Measurements from ENCODE around the gene GLCE.

The GLCE gene

GRCh38 chr15:69234676-69235075 lies 74.2 kb downstream of the GLCE start:
- H2AFZ ChIP-seq (ENCODE audit: low read length), result no peak overlapping the region
- no peaks in the 10 kb centered on the region for H3K36me3 ChIP-seq (replicated peaks in 1 of 2; ENCODE audit: control insufficient read depth in 2 of 2, insufficient read depth in 2 of 2, low read length in 2 of 2)
- H3K4me2 ChIP-seq (ENCODE audit: insufficient read depth, low read length, poor library complexity, severe bottlenecking), result no peak overlapping the region
- H3K27me3 ChIP-seq (ENCODE audit: control insufficient read depth in 3 of 3, insufficient read depth in 3 of 3, low read depth in 1 of 3, low read length in 3 of 3), result no peaks in the 10 kb centered on the region
- no peak overlapping the region for H3K27ac ChIP-seq (replicated peaks; ENCODE audit: low read length)
- H3K9me3 ChIP-seq (replicated peaks in 1 of 2; ENCODE audit: control insufficient read depth in 2 of 2, insufficient read depth in 1 of 2, low read depth in 1 of 2, low read length in 2 of 2), result no peaks in the 10 kb centered on the region
- no peak overlapping the region for H2BK120ac ChIP-seq (ENCODE audit: low read depth, low read length)
- no peaks in the 10 kb centered on the region for H3K79me1 ChIP-seq (ENCODE audit: low read depth, low read length)
- H2BK15ac ChIP-seq (ENCODE audit: low read length), result no peak overlapping the region
- no peak overlapping the region for H3K23ac ChIP-seq (ENCODE audit: low read depth, low read length, poor library complexity)
- DNase-seq (ENCODE audit: low spot score), result no peak
- no peak overlapping the region for H3K9ac ChIP-seq (ENCODE audit: low read depth, low read length, poor library complexity)
- H3K18ac ChIP-seq (ENCODE audit: low read length), result no peak overlapping the region
- no peak overlapping the region for H2BK12ac ChIP-seq (ENCODE audit: low read length)
- H3K4me1 ChIP-seq (ENCODE audit: control insufficient read depth in 2 of 2, insufficient read depth in 1 of 2, low read depth in 1 of 2, low read length in 2 of 2), result no peaks in the 10 kb centered on the region
- H2BK5ac ChIP-seq (ENCODE audit: low read length), result no peak overlapping the region
- no peak overlapping the region for H4K8ac ChIP-seq (ENCODE audit: low read depth, low read length)
- H4K91ac ChIP-seq (ENCODE audit: low read depth, low read length, poor library complexity), result no peak overlapping the region
- H2AK5ac ChIP-seq (ENCODE audit: low read depth, low read length), result no peak overlapping the region
- no peak overlapping the region for H3K4ac ChIP-seq (ENCODE audit: low read length)
- H3K4me3 ChIP-seq (ENCODE audit: low read length in 2 of 2), result no peak overlapping the region
- H3K14ac ChIP-seq (ENCODE audit: low read length), result no peak overlapping the region

- Histone ChIP-seq H4K8ac (ENCODE audit: low read depth, low read length) (no peak overlapping the region), H3K4me1 (ENCODE audit: control insufficient read depth in 2 of 2, insufficient read depth in 1 of 2, low read depth in 1 of 2, low read length in 2 of 2) (no peaks in the 10 kb centered on the region), H2BK120ac (ENCODE audit: low read depth, low read length) (no peak overlapping the region), H3K9ac (ENCODE audit: low read depth, low read length, poor library complexity) (no peak overlapping the region), H2AK5ac (ENCODE audit: low read depth, low read length) (no peak overlapping the region), H3K27me3 (ENCODE audit: control insufficient read depth in 3 of 3, insufficient read depth in 3 of 3, low read depth in 1 of 3, low read length in 3 of 3) (no peaks in the 10 kb centered on the region), H4K91ac (ENCODE audit: low read depth, low read length, poor library complexity) (no peak overlapping the region), H2AFZ (ENCODE audit: low read length) (no peak overlapping the region), H3K23ac (ENCODE audit: low read depth, low read length, poor library complexity) (no peak overlapping the region), H3K79me1 (ENCODE audit: low read depth, low read length) (no peaks in the 10 kb centered on the region), H3K27ac (replicated peaks; ENCODE audit: low read length) (no peak overlapping the region), H3K14ac (ENCODE audit: low read length) (no peak overlapping the region), H3K9me3 (replicated peaks in 1 of 2; ENCODE audit: control insufficient read depth in 2 of 2, insufficient read depth in 1 of 2, low read depth in 1 of 2, low read length in 2 of 2) (no peaks in the 10 kb centered on the region), H3K36me3 (replicated peaks in 1 of 2; ENCODE audit: control insufficient read depth in 2 of 2, insufficient read depth in 2 of 2, low read length in 2 of 2) (no peaks in the 10 kb centered on the region), H3K4me3 (ENCODE audit: low read length in 2 of 2) (no peak overlapping the region), H3K4me2 (ENCODE audit: insufficient read depth, low read length, poor library complexity, severe bottlenecking) (no peak overlapping the region), H2BK15ac (ENCODE audit: low read length) (no peak overlapping the region), H3K18ac (ENCODE audit: low read length) (no peak overlapping the region), H3K4ac (ENCODE audit: low read length) (no peak overlapping the region), H2BK5ac (ENCODE audit: low read length) (no peak overlapping the region), H2BK12ac (ENCODE audit: low read length) (no peak overlapping the region)
- DNase-seq (ENCODE audit: low spot score), result no peak
- WGBS, 2 donors (ENCODE audit: extremely low coverage in 2 of 2, insufficient read length in 2 of 2, insufficient replicate concordance in 1 of 2), result no CpG with 5 or more reads among the region's 4 CpGs
Observed at GRCh38 chr15:69236505-69236904, 76.1 kb downstream of the GLCE start.

- H2BK120ac ChIP-seq (ENCODE audit: low read depth, low read length), result no peak overlapping the region
- H2BK15ac ChIP-seq (ENCODE audit: low read length), result no peak overlapping the region
- H3K4me3 ChIP-seq (ENCODE audit: low read length in 2 of 2), result no peak overlapping the region
- H2BK12ac ChIP-seq (ENCODE audit: low read length), result no peak overlapping the region
- no peak overlapping the region for H3K4me2 ChIP-seq (ENCODE audit: insufficient read depth, low read length, poor library complexity, severe bottlenecking)
- no peak overlapping the region for H3K27ac ChIP-seq (replicated peaks; ENCODE audit: low read length)
- WGBS, 2 donors (ENCODE audit: extremely low coverage in 2 of 2, insufficient read length in 2 of 2, insufficient replicate concordance in 1 of 2), result no CpG with 5 or more reads among the region's 1 CpG
- H4K8ac ChIP-seq (ENCODE audit: low read depth, low read length), result no peak overlapping the region
- H3K18ac ChIP-seq (ENCODE audit: low read length), result no peak overlapping the region
- H2AFZ ChIP-seq (ENCODE audit: low read length), result no peak overlapping the region
- H3K9me3 ChIP-seq (replicated peaks in 1 of 2; ENCODE audit: control insufficient read depth in 2 of 2, insufficient read depth in 1 of 2, low read depth in 1 of 2, low read length in 2 of 2), result no peaks in the 10 kb centered on the region
- H3K4ac ChIP-seq (ENCODE audit: low read length), result no peak overlapping the region
- no peaks in the 10 kb centered on the region for H3K27me3 ChIP-seq (ENCODE audit: control insufficient read depth in 3 of 3, insufficient read depth in 3 of 3, low read depth in 1 of 3, low read length in 3 of 3)
- no peaks in the 10 kb centered on the region for H3K4me1 ChIP-seq (ENCODE audit: control insufficient read depth in 2 of 2, insufficient read depth in 1 of 2, low read depth in 1 of 2, low read length in 2 of 2)
- no peak overlapping the region for H3K14ac ChIP-seq (ENCODE audit: low read length)
- H2BK5ac ChIP-seq (ENCODE audit: low read length), result no peak overlapping the region
- H3K23ac ChIP-seq (ENCODE audit: low read depth, low read length, poor library complexity), result no peak overlapping the region
- H3K79me1 ChIP-seq (ENCODE audit: low read depth, low read length), result no peaks in the 10 kb centered on the region
- DNase-seq (ENCODE audit: low spot score), result no peak
- H4K91ac ChIP-seq (ENCODE audit: low read depth, low read length, poor library complexity), result no peak overlapping the region
- no peak overlapping the region for H2AK5ac ChIP-seq (ENCODE audit: low read depth, low read length)
- no peaks in the 10 kb centered on the region for H3K36me3 ChIP-seq (replicated peaks in 1 of 2; ENCODE audit: control insufficient read depth in 2 of 2, insufficient read depth in 2 of 2, low read length in 2 of 2)
- H3K9ac ChIP-seq (ENCODE audit: low read depth, low read length, poor library complexity), result no peak overlapping the region
Observed at GRCh38 chr15:69237718-69238117, 77.3 kb downstream of the GLCE start.

GRCh38 chr15:69244798-69245197 lies 84.4 kb downstream of the GLCE start:
- no CpG with 5 or more reads among the region's 2 CpGs for WGBS, 2 donors (ENCODE audit: extremely low coverage in 2 of 2, insufficient read length in 2 of 2, insufficient replicate concordance in 1 of 2)
- Histone ChIP-seq H3K4me3 (ENCODE audit: low read length in 2 of 2) (no peak overlapping the region), H2BK5ac (ENCODE audit: low read length) (no peak overlapping the region), H3K14ac (ENCODE audit: low read length) (no peak overlapping the region), H3K9ac (ENCODE audit: low read depth, low read length, poor library complexity) (no peak overlapping the region), H2BK120ac (ENCODE audit: low read depth, low read length) (no peak overlapping the region), H2BK12ac (ENCODE audit: low read length) (no peak overlapping the region), H3K9me3 (replicated peaks in 1 of 2; ENCODE audit: control insufficient read depth in 2 of 2, insufficient read depth in 1 of 2, low read depth in 1 of 2, low read length in 2 of 2) (no peaks in the 10 kb centered on the region), H3K4me1 (ENCODE audit: control insufficient read depth in 2 of 2, insufficient read depth in 1 of 2, low read depth in 1 of 2, low read length in 2 of 2) (no peaks in the 10 kb centered on the region), H2AK5ac (ENCODE audit: low read depth, low read length) (no peak overlapping the region), H2BK15ac (ENCODE audit: low read length) (no peak overlapping the region), H3K36me3 (replicated peaks in 1 of 2; ENCODE audit: control insufficient read depth in 2 of 2, insufficient read depth in 2 of 2, low read length in 2 of 2) (no peaks in the 10 kb centered on the region), H4K91ac (ENCODE audit: low read depth, low read length, poor library complexity) (no peak overlapping the region), H3K23ac (ENCODE audit: low read depth, low read length, poor library complexity) (no peak overlapping the region), H3K4ac (ENCODE audit: low read length) (no peak overlapping the region), H2AFZ (ENCODE audit: low read length) (no peak overlapping the region), H3K79me1 (ENCODE audit: low read depth, low read length) (peaks cover 1% of the 10 kb centered on the region), H3K4me2 (ENCODE audit: insufficient read depth, low read length, poor library complexity, severe bottlenecking) (no peak overlapping the region), H3K27me3 (ENCODE audit: control insufficient read depth in 3 of 3, insufficient read depth in 3 of 3, low read depth in 1 of 3, low read length in 3 of 3) (no peaks in the 10 kb centered on the region), H3K27ac (replicated peaks; ENCODE audit: low read length) (no peak overlapping the region), H3K18ac (ENCODE audit: low read length) (no peak overlapping the region), H4K8ac (ENCODE audit: low read depth, low read length) (no peak overlapping the region)
- DNase-seq (ENCODE audit: low spot score), result no peak

Measured in neuronal stem cell (in vitro differentiated cells).